ENCODE measurements around the gene CADM3.
A peak's percentile ranks its signal among the peaks of the same experiment; 100 is the strongest.

Gene CADM3

DNA sequence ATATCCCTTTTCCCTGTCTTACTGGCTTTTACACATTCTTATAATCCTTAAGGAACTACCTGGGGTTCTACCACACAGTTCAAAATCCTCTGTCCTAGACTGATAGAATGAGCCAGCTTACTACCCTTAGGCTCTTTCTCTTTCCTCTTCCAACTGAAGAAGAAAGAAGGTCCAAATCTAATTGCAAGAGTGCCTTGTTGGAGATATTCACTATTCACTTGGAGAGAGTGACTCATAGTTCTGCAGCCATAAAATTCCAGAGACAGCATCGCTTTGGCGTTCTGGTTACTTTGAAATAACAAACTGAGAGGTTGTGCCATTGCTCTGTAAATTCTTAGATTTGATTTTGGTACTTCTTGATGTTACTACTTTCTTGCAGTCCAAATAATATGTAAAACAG is 4.2 kb downstream of the CADM3 start:
- DNase-seq = no peak

DNA sequence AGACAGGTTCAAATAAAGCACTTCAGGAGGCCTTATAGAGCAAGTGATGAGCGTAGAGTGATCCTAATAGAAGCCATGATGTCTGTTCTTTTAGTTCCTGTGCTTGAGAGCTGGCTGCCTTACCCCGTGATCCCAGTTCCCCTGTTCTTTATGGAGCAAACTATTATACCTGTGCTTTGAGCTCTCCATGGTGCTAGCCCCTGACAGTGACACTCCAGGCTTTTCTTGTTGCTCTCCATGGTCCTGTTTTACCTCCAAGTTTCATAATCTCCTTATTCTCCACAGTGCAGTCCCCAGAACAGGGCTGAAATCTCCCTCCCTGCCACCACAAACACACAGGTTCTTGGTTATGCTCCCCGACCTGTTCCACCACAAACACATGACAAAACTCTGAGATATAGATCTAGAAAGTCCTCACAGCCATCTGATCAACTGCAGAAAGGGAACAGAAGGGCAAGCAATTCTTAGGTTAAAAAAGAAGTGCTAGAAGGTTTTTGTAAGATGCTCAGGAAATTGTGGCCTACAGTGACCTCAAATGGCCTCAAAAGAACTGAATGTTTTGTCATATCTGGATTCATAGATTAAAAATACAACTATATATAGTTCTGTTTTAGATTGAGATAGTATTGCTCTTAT is 6.0 kb downstream of the CADM3 start:
- DNase-seq = peak; percentile 58

DNA sequence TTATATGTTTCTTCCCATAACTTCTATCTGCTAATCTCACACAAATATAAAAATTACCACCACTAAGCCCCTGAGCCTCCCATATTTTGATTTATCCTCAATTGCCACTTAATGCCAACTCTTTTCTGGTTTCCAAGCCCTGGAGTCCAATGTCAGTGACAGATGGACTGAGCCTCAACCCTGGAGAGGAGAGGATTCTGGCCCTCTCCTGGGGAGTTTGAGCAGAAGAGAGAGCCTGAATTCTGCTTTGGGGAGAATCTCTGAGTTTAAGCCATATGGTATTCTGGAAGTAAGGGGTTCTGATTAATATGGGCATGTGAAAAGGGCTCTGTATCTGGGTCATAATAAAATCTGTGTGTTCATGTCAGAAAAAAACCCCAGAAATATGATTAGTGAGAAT is 8.5 kb downstream of the CADM3 start:
- DNase-seq = no peak

DNA sequence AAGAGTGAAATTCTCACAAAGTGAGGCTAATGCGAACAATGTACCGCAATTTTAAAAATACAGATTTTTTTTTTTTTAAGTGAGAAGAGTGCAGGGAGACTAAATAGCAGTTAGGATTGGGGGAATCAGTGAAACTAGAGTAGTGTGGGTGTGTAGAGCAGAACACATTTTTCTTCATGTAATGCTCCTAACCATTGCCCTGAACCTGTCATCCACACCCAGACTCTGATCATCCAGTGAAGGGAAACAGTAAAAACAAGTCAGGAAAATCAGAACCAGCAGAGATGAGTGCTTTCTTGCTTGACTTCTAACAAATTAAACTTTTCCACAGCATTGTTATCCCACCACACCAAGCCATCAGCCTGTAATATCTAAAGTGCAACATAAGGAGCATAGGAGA is 9.1 kb downstream of the CADM3 start:
- DNase-seq = no peak

DNA sequence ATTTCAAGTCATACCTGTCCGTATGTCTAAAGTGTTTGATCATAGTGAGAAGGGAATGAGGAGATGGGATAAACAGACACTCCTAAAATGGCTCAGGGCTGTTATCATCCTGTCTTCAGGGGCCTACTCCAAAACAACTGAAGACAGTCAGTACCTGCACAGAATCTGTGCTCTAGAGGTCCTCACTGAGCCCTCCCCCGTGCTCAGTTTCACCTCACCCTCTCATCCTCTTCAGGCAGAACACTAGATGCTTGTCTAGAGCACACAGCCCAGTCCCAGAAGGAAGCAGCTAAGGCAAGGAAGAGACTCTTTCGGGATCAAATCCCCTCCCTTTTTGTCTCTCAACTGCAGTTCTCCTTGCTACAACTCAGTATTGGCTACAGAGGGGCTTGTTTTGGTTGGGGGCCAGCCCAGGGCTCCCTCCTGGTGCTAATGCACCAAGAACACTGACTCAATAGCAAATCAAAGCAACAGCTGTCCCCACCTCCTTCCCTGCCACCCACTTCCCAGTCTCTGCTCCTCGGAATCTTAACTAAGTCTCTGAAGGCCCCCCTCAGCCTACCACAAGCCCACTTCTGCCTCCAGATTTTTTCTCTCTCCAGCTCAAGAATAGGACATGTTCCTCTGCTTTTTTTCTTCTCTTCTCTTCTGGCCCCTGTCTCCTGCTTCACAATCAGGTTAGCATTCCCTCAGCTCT is 10.1 kb downstream of the CADM3 start:
- no peak for DNase-seq

DNA sequence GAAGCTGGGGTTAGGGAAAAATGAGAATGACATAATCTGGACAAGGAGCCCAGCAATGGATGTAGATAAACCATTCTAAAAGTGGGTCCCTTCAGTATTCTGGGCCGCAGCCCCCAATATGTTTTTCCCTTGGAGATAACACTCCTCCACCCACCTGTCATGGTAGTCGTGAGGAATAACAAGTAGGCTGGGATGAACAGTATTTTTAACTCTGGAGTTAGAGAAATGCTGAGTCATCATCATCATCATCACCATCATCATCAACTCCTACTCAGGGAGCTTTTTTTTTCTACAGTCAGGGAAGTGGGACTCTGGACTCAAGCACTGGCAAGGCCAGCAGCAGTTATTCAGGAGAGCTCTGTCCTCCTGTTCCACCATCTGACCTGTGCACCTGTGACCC is 12.8 kb downstream of the CADM3 start:
- no peak for DNase-seq

DNA sequence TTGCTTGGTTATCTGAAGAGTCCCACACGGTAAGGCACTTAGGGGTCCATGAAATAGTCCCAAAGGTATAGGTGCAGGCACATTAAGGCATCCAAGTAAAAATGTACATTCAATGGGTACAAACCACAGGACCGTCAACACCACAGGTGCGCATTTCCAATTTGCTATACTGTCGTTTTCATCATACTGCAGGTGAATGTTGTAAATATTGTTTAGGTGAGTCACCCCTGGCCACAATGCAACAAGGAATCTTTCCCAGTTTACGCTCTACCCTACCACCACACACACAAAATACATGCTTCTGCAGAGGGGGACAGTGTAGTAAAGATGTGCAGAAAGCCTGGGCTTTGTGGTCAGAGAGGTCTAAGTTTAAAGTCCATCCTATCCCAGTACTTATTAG is 13.7 kb downstream of the CADM3 start:
- no peak for DNase-seq

DNA sequence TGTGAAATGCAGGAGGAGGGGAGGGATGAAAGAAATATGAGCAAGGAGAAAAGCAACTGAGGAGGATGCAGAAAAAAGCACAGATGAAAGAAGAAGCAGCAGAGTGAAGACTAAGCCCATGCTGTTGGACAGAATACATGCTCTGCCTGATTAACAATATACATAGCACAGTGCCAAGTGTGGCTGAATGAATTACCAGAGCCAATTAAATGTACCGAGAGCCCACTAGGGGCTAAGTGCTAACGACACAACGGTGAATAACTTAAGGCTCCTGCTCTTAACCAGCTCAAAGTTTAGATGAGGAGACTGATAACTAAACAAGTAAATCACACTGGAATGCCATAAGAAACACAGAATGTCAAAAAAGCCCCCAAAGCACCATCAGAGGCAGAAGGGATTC is 15.6 kb downstream of the CADM3 start:
- no peak for DNase-seq

DNA sequence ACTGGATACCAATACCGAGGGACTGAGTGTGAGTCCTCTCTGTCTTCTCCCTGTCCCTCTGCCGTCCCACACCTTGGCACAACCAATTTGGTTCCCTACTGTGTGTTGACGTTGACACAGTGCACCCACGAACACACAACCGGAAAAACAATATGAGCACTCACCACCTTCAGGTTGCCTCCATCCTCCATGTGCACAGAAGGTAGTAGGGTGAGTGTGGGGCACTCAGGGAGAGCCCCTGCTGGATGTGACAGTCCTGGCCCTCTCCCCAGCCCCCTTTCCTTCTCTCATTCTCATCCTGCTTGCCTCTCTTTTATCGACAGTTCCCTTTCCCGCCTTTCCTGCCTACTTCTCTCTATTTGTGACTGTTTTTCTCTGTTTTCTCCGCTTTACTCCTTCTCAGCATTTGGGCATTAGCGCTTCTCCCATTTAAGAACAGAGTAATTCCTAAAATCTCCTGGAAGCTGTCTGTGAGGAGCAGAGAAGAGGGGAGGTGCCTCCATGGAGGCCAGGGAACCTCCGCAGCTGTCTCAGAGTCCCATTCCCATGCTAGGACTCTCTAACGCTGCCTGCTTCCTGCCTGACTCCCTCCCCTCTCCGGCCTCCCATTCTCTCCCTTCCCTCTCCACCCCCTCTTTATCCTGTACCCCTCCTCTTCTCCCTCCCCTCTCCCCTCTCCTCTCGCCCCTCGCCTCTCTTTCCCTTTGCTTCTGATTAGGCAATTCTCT is 16.4 kb downstream of the CADM3 start:
- DNase-seq = no peak

DNA sequence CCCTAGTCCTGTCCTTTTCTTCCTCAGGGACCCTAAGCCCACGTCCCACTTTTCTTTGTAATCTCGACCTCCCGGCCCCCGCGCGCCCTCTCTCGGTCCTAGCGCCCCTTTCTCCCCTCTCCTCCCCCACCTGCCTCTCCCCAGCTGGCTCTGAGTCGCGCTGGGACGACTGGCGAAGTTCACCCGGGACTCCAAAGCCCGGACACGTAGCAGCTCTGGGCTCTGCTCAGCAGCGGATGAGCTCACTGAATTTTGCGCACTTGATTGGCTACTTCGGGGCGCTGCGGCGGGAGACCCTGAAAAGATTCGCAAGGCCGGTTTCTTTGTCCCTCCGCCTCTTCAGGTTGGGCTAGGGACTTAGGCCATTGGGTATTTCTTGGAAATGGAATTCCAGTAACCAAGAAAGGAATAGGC is 17.0 kb downstream of the CADM3 start:
- DNase-seq = no peak

DNA sequence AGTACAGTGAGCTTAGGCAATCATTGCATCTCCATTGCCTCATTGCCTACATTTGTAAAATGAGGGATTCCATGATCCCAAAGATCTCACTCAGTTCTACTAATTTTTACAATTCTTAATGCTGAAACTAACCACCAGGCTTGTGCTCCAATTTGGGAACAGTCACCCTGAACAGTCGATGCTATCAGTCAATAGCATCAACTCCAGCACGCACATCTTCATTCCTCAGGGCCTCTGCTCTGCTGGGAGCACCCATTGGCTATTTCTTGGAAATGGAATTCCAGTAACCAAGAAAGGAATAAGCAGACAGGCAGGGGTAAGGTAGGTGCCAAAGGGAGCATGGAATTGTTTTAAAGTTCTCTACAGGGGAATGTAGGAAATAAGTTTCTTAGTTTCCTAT is 19.0 kb downstream of the CADM3 start:
- DNase-seq = no peak

DNA sequence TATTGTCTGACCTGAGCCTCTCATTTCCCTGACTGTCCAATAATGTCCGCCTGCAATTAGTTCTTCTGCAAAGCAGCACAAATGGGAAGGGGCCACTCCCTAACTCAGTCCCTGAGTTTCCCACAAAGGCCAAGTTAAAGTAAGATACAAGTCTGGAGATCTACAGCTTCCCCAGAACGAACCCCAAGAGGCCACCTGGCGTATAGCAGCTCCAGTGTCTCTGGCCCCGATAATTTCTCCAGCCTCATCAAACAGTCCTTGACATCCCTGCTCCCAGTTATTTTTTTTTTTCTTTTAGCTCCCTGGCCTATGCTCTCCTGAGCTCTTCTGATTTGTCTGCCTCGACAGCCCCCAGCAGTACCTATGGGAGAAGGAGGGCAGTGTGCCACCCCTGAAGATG is 25.1 kb downstream of the CADM3 start:
- no peak for DNase-seq

DNA sequence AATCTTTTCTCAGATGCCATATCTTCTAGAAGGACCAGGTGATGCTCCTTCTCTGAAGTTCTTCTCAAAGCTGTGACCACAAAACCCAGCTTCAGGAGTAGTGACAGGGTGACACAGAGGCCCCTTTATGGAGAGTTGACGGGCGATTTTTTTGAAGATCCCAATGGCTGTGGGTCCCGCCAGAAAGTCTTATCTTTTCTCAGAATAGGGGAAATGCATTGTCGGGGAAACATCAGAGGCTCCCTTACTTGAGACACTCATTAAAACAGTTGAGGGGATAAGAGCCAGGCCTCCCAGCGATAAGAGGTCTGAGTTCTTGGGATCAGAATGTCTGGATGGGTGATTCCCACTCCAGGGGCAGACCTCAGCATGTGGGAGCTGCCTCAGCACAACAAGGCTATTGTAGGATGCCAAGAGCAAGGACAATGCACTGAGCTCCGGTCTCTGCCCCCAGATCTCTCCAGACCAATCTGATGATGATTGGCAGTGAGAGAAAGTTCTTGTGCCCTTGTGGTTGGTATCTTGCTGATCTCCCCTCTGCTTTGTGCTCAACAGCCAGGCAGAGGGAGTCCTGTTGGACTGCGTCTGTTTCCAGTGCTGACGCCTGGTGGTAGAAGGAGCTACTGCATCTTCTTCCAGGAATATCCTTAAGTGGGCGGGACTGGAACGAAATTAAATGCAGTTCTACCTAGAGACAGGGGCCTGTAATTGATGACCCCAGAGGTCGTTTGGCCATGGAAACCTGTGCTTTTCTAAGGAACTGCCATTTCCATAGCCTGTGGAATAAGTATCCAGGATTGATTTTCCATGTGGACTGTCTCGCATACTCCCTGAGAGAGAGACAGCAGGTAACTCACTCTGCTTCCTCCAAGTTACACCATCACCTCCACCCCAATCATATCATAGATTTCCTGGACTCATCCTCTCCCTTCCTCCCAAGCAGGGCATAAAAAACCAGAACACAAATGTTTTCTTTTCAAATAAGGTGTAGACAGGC is 26.4 kb downstream of the CADM3 start:
- peak; percentile 36 for DNase-seq

DNA sequence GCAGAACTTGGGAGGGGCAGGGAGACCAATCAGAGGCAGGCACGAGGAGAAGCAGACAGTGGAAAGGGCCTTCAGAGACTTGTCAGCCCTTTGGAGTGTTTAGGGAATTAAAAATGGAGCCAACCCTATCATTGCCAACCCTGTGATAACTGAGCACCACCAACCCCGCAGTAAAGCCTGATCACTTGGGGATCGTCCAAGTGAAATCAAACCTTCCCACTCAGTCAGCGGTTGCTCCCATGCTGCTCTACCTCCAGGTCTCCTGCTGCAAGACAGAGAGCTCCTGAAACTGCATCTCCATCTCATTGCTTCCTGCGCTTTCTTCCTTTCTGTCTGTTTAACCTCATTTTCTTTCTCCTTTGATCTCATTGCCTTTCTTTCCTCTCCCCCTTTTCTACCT is 28.5 kb downstream of the CADM3 start:
- no peak for DNase-seq

DNA sequence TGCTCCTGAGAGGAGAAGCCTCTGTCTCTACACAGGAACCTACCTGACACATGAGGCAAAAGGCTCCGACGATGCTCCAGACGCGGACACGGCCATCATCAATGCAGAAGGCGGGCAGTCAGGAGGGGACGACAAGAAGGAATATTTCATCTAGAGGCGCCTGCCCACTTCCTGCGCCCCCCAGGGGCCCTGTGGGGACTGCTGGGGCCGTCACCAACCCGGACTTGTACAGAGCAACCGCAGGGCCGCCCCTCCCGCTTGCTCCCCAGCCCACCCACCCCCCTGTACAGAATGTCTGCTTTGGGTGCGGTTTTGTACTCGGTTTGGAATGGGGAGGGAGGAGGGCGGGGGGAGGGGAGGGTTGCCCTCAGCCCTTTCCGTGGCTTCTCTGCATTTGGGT is 29.4 kb downstream of the CADM3 start:
- no peak for DNase-seq

DNA sequence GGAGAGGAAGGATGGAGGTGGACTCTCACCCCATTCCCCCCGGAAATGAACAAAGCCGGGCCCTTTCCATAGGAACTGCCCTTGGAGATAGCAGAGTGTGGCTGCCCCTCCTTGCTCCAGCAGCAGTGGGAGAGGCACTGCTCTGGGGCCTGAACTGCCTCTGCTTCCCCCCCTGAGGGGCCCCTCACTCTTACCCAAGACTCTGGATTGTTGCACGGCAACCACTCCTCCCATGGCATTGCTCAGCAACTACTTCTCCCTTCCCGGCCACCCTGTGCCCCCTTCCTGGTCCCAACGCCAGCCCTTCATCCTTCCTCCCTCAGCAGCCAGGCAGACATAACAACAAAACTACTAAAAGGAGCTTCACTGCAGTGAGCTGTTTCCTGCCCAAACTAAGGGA is 30.2 kb downstream of the CADM3 start:
- DNase-seq = no peak

DNA sequence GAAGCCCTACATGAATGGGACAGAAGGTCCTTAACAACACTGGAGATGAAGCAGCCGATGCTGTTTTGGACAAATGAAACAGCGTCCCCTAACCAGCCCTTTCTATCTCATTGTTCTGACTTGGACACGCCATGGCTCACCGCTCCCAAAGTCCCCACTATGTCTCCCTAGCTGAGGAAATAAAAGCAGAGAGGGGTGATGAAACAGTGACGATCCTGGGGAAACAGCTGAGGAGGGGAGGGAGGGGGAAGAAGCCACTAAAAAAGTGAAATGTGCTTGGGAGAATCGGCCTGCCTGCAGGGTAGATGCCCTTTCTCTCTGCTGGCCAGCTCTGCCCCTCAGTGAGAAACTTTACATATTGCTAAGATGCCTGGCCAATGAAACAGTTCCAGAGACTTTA is 32.2 kb downstream of the CADM3 start:
- DNase-seq = no peak

DNA sequence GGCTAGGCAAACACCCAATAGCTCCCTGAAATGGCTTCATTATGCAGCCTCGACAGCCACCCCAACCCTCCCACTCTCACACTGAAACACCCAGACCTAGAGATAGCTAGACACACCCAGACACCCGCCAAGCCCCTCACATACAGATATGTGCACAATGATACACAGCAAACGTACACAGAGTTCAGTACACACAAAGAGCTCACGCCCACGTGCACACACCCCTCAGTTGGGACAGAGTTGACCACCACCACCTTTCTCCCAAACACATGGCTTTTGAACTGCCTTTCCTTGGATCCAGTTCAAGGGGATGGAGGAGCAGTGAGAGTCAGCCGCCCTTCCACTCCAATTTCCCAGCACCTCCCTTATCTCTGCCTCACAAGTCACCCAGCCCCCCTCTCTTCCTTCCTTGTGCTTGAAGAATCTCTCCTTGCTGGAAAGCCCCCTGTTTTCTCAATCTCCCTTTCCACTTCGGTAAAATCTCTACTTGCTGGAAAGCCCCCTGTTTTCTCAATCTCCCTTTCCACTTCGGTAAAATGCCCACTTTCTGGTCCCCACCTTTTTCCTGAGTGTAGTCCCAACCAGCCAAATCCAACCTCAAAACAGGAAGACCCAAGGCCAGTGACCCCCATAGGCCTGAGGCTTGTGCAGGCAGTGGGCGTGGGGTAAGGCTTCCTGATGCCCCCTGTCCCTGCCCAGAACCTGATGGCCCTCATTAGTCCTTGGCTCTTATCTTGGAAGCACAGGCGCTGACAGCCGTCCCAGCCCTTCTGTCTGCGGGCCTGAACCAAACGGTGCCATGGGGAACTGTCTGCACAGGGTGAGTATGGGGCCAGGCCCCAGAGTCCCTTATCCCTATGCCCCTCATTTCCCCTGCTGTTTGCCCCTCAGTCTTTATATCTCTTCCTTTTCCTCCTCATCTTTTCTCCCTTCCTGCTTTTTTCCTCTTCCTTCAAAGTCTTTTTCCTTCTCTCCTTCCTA is 33.0 kb downstream of the CADM3 start, which contains the start of gene ACKR1:
Gene ACKR1 (plus strand): TSS at position 715 of the 981 bp plus-strand sequence. CDS start 85 bp downstream, at position 800.
- no peak for DNase-seq

DNA sequence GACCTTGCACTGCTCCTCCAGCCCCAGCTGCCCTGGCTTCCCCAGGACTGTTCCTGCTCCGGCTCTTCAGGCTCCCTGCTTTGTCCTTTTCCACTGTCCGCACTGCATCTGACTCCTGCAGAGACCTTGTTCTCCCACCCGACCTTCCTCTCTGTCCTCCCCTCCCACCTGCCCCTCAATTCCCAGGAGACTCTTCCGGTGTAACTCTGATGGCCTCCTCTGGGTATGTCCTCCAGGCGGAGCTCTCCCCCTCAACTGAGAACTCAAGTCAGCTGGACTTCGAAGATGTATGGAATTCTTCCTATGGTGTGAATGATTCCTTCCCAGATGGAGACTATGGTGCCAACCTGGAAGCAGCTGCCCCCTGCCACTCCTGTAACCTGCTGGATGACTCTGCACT is 33.8 kb downstream of the CADM3 start:
- DNase-seq = no peak

DNA sequence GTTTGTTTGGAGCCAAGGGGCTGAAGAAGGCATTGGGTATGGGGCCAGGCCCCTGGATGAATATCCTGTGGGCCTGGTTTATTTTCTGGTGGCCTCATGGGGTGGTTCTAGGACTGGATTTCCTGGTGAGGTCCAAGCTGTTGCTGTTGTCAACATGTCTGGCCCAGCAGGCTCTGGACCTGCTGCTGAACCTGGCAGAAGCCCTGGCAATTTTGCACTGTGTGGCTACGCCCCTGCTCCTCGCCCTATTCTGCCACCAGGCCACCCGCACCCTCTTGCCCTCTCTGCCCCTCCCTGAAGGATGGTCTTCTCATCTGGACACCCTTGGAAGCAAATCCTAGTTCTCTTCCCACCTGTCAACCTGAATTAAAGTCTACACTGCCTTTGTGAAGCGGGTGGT is 34.7 kb downstream of the CADM3 start:
- DNase-seq = no peak

DNA sequence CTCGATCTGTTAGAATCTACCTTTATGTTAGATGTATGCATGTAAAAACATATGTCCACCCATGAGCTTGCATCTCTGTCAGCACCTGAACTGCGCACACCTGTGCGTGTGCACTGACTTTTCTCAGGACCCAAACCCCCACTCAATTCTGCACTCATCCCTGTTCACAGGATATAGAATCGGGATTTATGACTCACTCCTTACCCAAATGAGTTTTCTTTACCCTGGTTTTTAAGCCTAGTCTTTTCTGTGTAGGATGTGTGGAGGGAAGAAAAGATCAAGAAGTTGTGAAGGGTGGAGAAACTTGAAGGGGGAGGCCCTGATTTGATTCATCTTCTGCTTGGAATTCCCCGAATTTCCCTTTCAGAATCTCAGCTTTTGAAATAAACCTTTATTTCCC is 35.7 kb downstream of the CADM3 start:
- DNase-seq = no peak

DNA sequence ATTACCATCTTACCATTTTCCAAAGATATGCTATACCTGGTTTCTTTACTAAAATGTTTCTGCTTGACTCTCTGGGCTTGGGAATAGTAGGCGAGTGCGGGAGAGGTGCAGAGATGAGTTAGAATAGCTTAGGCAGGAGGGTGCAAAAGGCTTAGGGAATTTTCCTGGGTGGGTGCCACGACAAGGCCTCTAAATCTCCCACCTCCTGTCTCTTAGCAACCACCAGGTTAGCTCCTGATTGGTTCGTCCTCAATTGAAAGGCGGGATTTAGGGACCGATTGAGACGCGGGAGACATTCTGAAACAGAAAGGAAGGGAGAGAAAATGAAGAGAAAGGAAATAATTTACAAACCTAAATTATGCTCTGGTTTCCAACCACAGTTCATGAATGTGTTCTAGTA is 36.4 kb downstream of the CADM3 start:
- no peak for DNase-seq

Data from MV-4-11 (cell line).